H1 (cell line): ENCODE data around the gene GPR143. TPM values are rescaled to one million over a fixed set of nuclear protein-coding genes. Genes with fewer than 3 reads are reported as not detected.

ENCODE experiments used
- CTCF ChIA-PET: fragments of 300-600 bp; sonication (Branson Sonifier 250); formaldehyde crosslinking; loops from one replicate; lab custom pipeline; 2021; ENCODE audit not compliant: partially characterized antibody; lab: Charles Lee
- POLR2A ChIA-PET: fragments of 300-600 bp; sonication (Branson Sonifier 250); formaldehyde crosslinking; loops from one replicate; lab custom pipeline; 2021; ENCODE audit warnings: inconsistent platforms; ENCODE audit not compliant: partially characterized antibody; lab: Charles Lee
- DNase-seq, 2 experiments: peaks; one replicate each; pipeline versions ENCODE4 v3.0.0 to v3.0.0-alpha.2; 2010 to 2022; ENCODE audit warnings: low spot score in 2 of 2, low read depth in 1 of 2, mixed read lengths in 1 of 2
- FAIRE-seq: peaks from 2 replicates; lab custom pipeline; 2011; peaks lifted over from hg19 to GRCh38; lab: Jason Lieb, UNC
- H2AFZ ChIP-seq: 2 replicates; pipeline ENCODE4 v1.8.1; 2012; ENCODE audit warnings: low read length, inconsistent platforms
- H2AK5ac ChIP-seq: 2 replicates; pipeline ENCODE4 v1.6.1; 2013; ENCODE audit warnings: low read depth, low read length
- H2BK120ac ChIP-seq: replicated peaks from 2 replicates; pipeline ENCODE3; 2013; ENCODE audit warnings: low read depth, low read length, inconsistent platforms
- H2BK12ac ChIP-seq: 2 replicates; pipeline ENCODE4 v1.6.1; 2013; ENCODE audit warnings: low read depth, low read length
- H2BK15ac ChIP-seq: 2 replicates; pipeline ENCODE4 v1.6.1; 2013; ENCODE audit warnings: low read length
- H2BK20ac ChIP-seq: 2 replicates; pipeline ENCODE4 v1.6.1; 2013; ENCODE audit warnings: low read length
- H2BK5ac ChIP-seq: 2 replicates; pipeline ENCODE4 v1.6.1; 2013; ENCODE audit warnings: low read depth, low read length
- H3K14ac ChIP-seq: 2 replicates; pipeline ENCODE4 v1.6.1; 2013; ENCODE audit warnings: inconsistent platforms; ENCODE audit not compliant: insufficient read length
- H3K18ac ChIP-seq: 2 replicates; pipeline ENCODE4 v1.6.1; 2013; ENCODE audit warnings: low read length; ENCODE audit errors: extremely low read depth
- H3K23ac ChIP-seq: 2 replicates; pipeline ENCODE4 v1.6.1; 2013; ENCODE audit warnings: inconsistent platforms; ENCODE audit not compliant: insufficient read length
- H3K23me2 ChIP-seq: 2 replicates; pipeline ENCODE4 v1.6.1; 2013; ENCODE audit warnings: low read depth, low read length
- H3K27ac ChIP-seq: 2 replicates; pipeline ENCODE4 v1.6.1; 2011; ENCODE audit warnings: low read depth, low read length, inconsistent platforms
- H3K27me3 ChIP-seq, 4 experiments: replicated peaks in 1 of 4; 1 replicate in 1 of 4; 2 replicates in 3 of 4; pipeline versions ENCODE4 v1.6.1 to v1.8.1; 2011 to 2013; ENCODE audit warnings: low read length in 3 of 4, mild to moderate bottlenecking in 3 of 4, inconsistent platforms in 2 of 4, mixed read lengths in 2 of 4, moderate library complexity in 1 of 4; ENCODE audit not compliant: control insufficient read depth in 3 of 4, insufficient read depth in 3 of 4; ENCODE audit errors: extremely low read depth in 1 of 4
- H3K36me3 ChIP-seq, 4 experiments: 2 replicates each; pipeline versions ENCODE4 v1.6.1 to v1.8.1; 2011 to 2013; ENCODE audit warnings: mild to moderate bottlenecking in 4 of 4, low read length in 3 of 4, moderate library complexity in 2 of 4, control low read depth in 1 of 4, inconsistent platforms in 1 of 4; ENCODE audit not compliant: insufficient read depth in 4 of 4, control insufficient read depth in 2 of 4
- H3K4ac ChIP-seq: replicated peaks from 2 replicates; pipeline ENCODE3; 2013; ENCODE audit warnings: low read length, low read depth, mixed read lengths, inconsistent platforms; ENCODE audit not compliant: insufficient read length
- H3K4me1 ChIP-seq, 4 experiments: replicated peaks in 1 of 4; 1 replicate in 1 of 4; 2 replicates in 3 of 4; pipeline versions ENCODE4 v1.6.1 to v1.8.1; 2011 to 2013; ENCODE audit warnings: low read length in 3 of 4, inconsistent platforms in 2 of 4, mixed read lengths in 1 of 4; ENCODE audit not compliant: insufficient read depth in 4 of 4, control insufficient read depth in 3 of 4
- H3K4me2 ChIP-seq, 2 experiments: 2 replicates each; pipeline versions ENCODE4 v1.6.1 to v1.8.1; 2011 to 2013; ENCODE audit warnings: low read depth in 2 of 2, low read length in 2 of 2, control low read depth in 1 of 2, inconsistent platforms in 1 of 2, mild to moderate bottlenecking in 1 of 2; ENCODE audit not compliant: insufficient read depth in 1 of 2
- H3K4me3 ChIP-seq, 4 experiments: fragments of 200-600, 300-600 bp in 1 of 4; sonication (generic), shearing (Covaris generic), sonication (Bioruptor Twin) in 1 of 4; 2 replicates each; pipeline versions ENCODE4 v1.5.1 to v1.8.1; 2011 to 2016; ENCODE audit warnings: low read length in 4 of 4, low read depth in 3 of 4, control low read depth in 2 of 4, inconsistent platforms in 2 of 4, mild to moderate bottlenecking in 2 of 4, mixed read lengths in 1 of 4, moderate library complexity in 1 of 4; ENCODE audit not compliant: insufficient read depth in 2 of 4; ENCODE audit errors: extremely low read depth in 1 of 4
- H3K56ac ChIP-seq: replicated peaks from 2 replicates; pipeline ENCODE3; 2013; ENCODE audit warnings: low read depth, mild to moderate bottlenecking, mixed read lengths, low read length, inconsistent platforms; ENCODE audit not compliant: insufficient read length
- H3K79me1 ChIP-seq: 2 replicates; pipeline ENCODE4 v1.6.1; 2013; ENCODE audit warnings: low read depth, low read length, control low read depth
- H3K79me2 ChIP-seq, 2 experiments: 2 replicates each; pipeline versions ENCODE4 v1.6.1 to v1.8.1; 2012 to 2013; ENCODE audit warnings: low read length in 2 of 2, mild to moderate bottlenecking in 2 of 2, inconsistent platforms in 1 of 2; ENCODE audit not compliant: insufficient read depth in 2 of 2, control insufficient read depth in 1 of 2
- H3K9ac ChIP-seq, 4 experiments: replicated peaks in 1 of 4; 1 replicate in 1 of 4; 2 replicates in 3 of 4; pipeline versions ENCODE4 v1.6.1 to v1.8.1; 2011 to 2013; ENCODE audit warnings: low read depth in 3 of 4, low read length in 3 of 4, control low read depth in 2 of 4, mild to moderate bottlenecking in 2 of 4, moderate library complexity in 2 of 4, inconsistent platforms in 1 of 4; ENCODE audit errors: extremely low read depth in 1 of 4
- H3K9me3 ChIP-seq, 2 experiments: 2 replicates each; pipeline versions ENCODE4 v1.6.1 to v1.8.1; 2012 to 2013; ENCODE audit warnings: mild to moderate bottlenecking in 2 of 2, moderate library complexity in 2 of 2, control low read depth in 1 of 2, inconsistent platforms in 1 of 2, low read depth in 1 of 2, low read length in 1 of 2, mixed read lengths in 1 of 2; ENCODE audit not compliant: insufficient read depth in 2 of 2
- H4K20me1 ChIP-seq, 2 experiments: replicated peaks in 1 of 2; 2 replicates each; pipeline versions ENCODE3 to v1.8.1; 2011 to 2013; ENCODE audit warnings: inconsistent platforms in 2 of 2, low read length in 2 of 2, mild to moderate bottlenecking in 1 of 2; ENCODE audit not compliant: insufficient read depth in 2 of 2, control insufficient read depth in 1 of 2
- H4K5ac ChIP-seq: 2 replicates; pipeline ENCODE4 v1.6.1; 2013; ENCODE audit warnings: low read length, low read depth, mixed read lengths, inconsistent platforms; ENCODE audit not compliant: insufficient read length
- H4K8ac ChIP-seq: 2 replicates; pipeline ENCODE4 v1.8.0; 2013; ENCODE audit warnings: mild to moderate bottlenecking, moderate library complexity, low read length, inconsistent platforms; ENCODE audit not compliant: insufficient read depth; ENCODE audit errors: extremely low read depth
- H4K91ac ChIP-seq: replicated peaks from 2 replicates; pipeline ENCODE3; 2013; ENCODE audit warnings: low read length, mixed read lengths, inconsistent platforms; ENCODE audit not compliant: insufficient read length
- NRF1 ChIP-seq: IDR thresholded peaks from 2 replicates; pipeline ENCODE4 v1.6.1; 2011; ENCODE audit warnings: mild to moderate bottlenecking, low read depth, low read length, improper control_type of control experiment
- SP1 ChIP-seq: IDR thresholded peaks from 2 replicates; pipeline ENCODE4 v1.6.1; 2011; ENCODE audit warnings: low read depth, low read length
- TAF1 ChIP-seq: IDR thresholded peaks from 2 replicates; pipeline ENCODE4 v1.6.1; 2011; ENCODE audit warnings: mild to moderate bottlenecking, low read depth, low read length
- YY1 ChIP-seq: IDR thresholded peaks from 2 replicates; pipeline ENCODE4 v1.6.1; 2011; ENCODE audit warnings: low read depth, mild to moderate bottlenecking, low read length
- WGBS, 2 experiments: shearing (Covaris generic) in 1 of 2; methylation state at CpG; one replicate each; pipeline versions ENCODE4 v1.1.6 to v1.1.7; 2013 to 2015; ENCODE audit warnings: low lambda C conversion rate in 2 of 2, mixed read lengths in 2 of 2, inconsistent platforms in 1 of 2, low coverage in 1 of 2, missing lambda C conversion rate in 1 of 2; ENCODE audit not compliant: insufficient replicate concordance in 2 of 2, insufficient coverage in 1 of 2, insufficient read length in 1 of 2; ENCODE audit errors: extremely low coverage in 1 of 2, missing lambda C conversion rate in 1 of 2; 5-methylcytosine and 5-hydroxymethylcytosine counted together
- polyA plus RNA-seq, 7 experiments: library from polyadenylated mRNA; depleted of rRNA in 3 of 7; stranded (reverse) in 5 of 7; unstranded in 2 of 7; fragments of >200 nt in 5 of 7; fragments of 200-250 nt in 2 of 7; gene quantifications; 1 replicate in 5 of 7; 2 replicates in 1 of 7; 4 replicates in 1 of 7; pipeline versions ENCODE4 v1.2.1 to v1.2.3, GENCODE V29; 2011 to 2013; ENCODE audit warnings: missing spikeins in 2 of 7, mixed read lengths in 2 of 7
- total RNA-seq: library from RNA; stranded (reverse); fragmentation: NEBNext Ultra II Directional; extraction: Animal tissue kit (Norgen Biotek cat#: 25700); gene quantifications from 2 replicates; pipeline ENCODE4 v1.2.1, GENCODE V29; 2021

GPR143 gene
- total and polyA plus RNA-seq, 2 of the 8 experiments (the other 6 are each of a cell fraction or from before 2014, with no cell fraction given) = 18.5 to 30.7 TPM

- Histone ChIP-seq H3K14ac (no peak overlapping the region), H3K9me3 (peaks cover 0 to 2% of the 10 kb centered on the region in 2 experiments; a peak in 1 of 4 replicates), H4K8ac (no peak overlapping the region), H3K56ac (no peak overlapping the region), H2BK5ac (no peak overlapping the region; the same call in 1 of the 2 replicates), H2BK20ac (no peak overlapping the region), H3K4me2 (no peak overlapping the region), H3K27ac (no peak overlapping the region), H3K23ac (no peak overlapping the region), H3K4ac (no peak overlapping the region), H2AK5ac (no peak overlapping the region), H2AFZ (no peak overlapping the region), H3K23me2 (no peaks in the 10 kb centered on the region), H4K5ac (no peak overlapping the region), H3K27me3 (no peaks in the 10 kb centered on the region), H3K4me3 (no peak overlapping the region), H4K20me1 (no peaks in the 10 kb centered on the region), H3K79me2 (no peaks in the 10 kb centered on the region), H2BK15ac (no peak overlapping the region), H3K36me3 (peaks cover 0 to 29% (median 15%) of the 10 kb centered on the region in 4 experiments; a peak in 6 of 8 replicates), H2BK120ac (no peak overlapping the region), H3K4me1 (no peaks in the 10 kb centered on the region), H2BK12ac (no peak overlapping the region), H3K18ac (no peak overlapping the region), H3K9ac (no peak overlapping the region), H4K91ac (no peak overlapping the region), H3K79me1 (no peaks in the 10 kb centered on the region)
- TF ChIP-seq NRF1 = no peak
- no peak for TF ChIP-seq SP1
- no peak for TF ChIP-seq YY1
- TF ChIP-seq TAF1 = no peak
- FAIRE-seq (no peak), DNase-seq (no peak)
- ChIA-PET POLR2A (no interaction called here), CTCF (interaction anchor here (0.7 kb wide), 1 partner anchor 17 kb away, joined by 3 read pairs; no protein-coding TSS in a partner anchor)
- WGBS, 2 experiments = 100% methylated on average over 4 of the region's 10 CpGs; no CpG with 5 or more reads in 1 of the 2 experiments
These were observed 57.6 kb downstream of the GPR143 start for GRCh38 chrX:9708086-9708485.
